Endodermal cell (in vitro differentiated cells): ENCODE data around the gene GXYLT1. TPM values are rescaled to one million over a fixed set of nuclear protein-coding genes. Genes with fewer than 3 reads are reported as not detected.

ENCODE experiments used
- DNase-seq: peaks from one replicate; pipeline ENCODE4 v3.0.0-alpha.2; 2017
- H3K27ac ChIP-seq: 2 replicates; pipeline ENCODE4 v1.5.1; 2013; ENCODE audit warnings: mild to moderate bottlenecking, low read depth, low read length, moderate library complexity
- H3K27me3 ChIP-seq: 2 replicates; pipeline ENCODE4 v1.6.1; 2013; ENCODE audit warnings: mild to moderate bottlenecking, low read length, moderate library complexity; ENCODE audit not compliant: insufficient read depth, control insufficient read depth, poor library complexity, severe bottlenecking
- H3K36me3 ChIP-seq: 2 replicates; pipeline ENCODE4 v1.7.0; 2013; ENCODE audit warnings: mild to moderate bottlenecking, low read length, moderate library complexity; ENCODE audit not compliant: control insufficient read depth, insufficient read depth
- H3K4me1 ChIP-seq: one replicate; pipeline ENCODE4 v1.7.0; 2013; ENCODE audit warnings: low read length; ENCODE audit not compliant: control insufficient read depth, insufficient read depth
- H3K4me3 ChIP-seq: 2 replicates; pipeline ENCODE4 v1.5.1; 2013; ENCODE audit warnings: mild to moderate bottlenecking, low read length, moderate library complexity
- H3K9ac ChIP-seq: 2 replicates; pipeline ENCODE4 v1.6.1; 2013; ENCODE audit warnings: mild to moderate bottlenecking, low read length, moderate library complexity; ENCODE audit not compliant: poor library complexity, severe bottlenecking; ENCODE audit errors: extremely low read depth
- H3K9me3 ChIP-seq: 2 replicates; pipeline ENCODE4 v1.6.1; 2013; ENCODE audit warnings: mild to moderate bottlenecking, low read length, moderate library complexity; ENCODE audit not compliant: control insufficient read depth
- H3K27ac Mint-ChIP-seq: 2 replicates; pipeline ENCODE4 v1.8.0; 2020; ENCODE audit warnings: mixed read lengths
- H3K27me3 Mint-ChIP-seq: 2 replicates; pipeline ENCODE4 v1.8.0; 2021; ENCODE audit warnings: mild to moderate bottlenecking, mixed read lengths; ENCODE audit not compliant: insufficient read depth
- H3K36me3 Mint-ChIP-seq: 2 replicates; pipeline ENCODE4 v1.8.0; 2020; ENCODE audit warnings: low read depth, mixed read lengths
- H3K4me1 Mint-ChIP-seq: 2 replicates; pipeline ENCODE4 v1.8.0; 2020; ENCODE audit warnings: mixed read lengths
- H3K4me3 Mint-ChIP-seq: 2 replicates; pipeline ENCODE4 v1.8.0; 2020; ENCODE audit warnings: mild to moderate bottlenecking, moderate library complexity, mixed read lengths
- H3K9me3 Mint-ChIP-seq: 2 replicates; pipeline ENCODE4 v1.8.0; 2020; ENCODE audit warnings: mild to moderate bottlenecking, mixed read lengths
- WGBS, 2 experiments: methylation state at CpG; one replicate each; pipeline versions ENCODE4 v1.1.5 to v1.1.7; 2013; ENCODE audit warnings: missing lambda C conversion rate in 2 of 2, mixed read lengths in 1 of 2; ENCODE audit not compliant: insufficient coverage in 1 of 2, insufficient read length in 1 of 2; 5-methylcytosine and 5-hydroxymethylcytosine counted together
- total RNA-seq, 2 donors: library from RNA; stranded (reverse); fragmentation: NEBNext Ultra II Directional in 1 of 2; extraction: Animal tissue kit (Norgen Biotek cat#: 25700) in 1 of 2; gene quantifications; 2 replicates in 1 of 2; 3 replicates in 1 of 2; pipeline ENCODE4 v1.2.1, GENCODE V29; 2021
- TF ChIP-seq, protein P1 (sequence below): fragments of 200-600 bp; sonication (generic); conservative IDR thresholded peaks from 2 replicates; pipeline ENCODE4 v1.5.0; 2021; ENCODE audit warnings: antibody characterized with exemption, mild to moderate bottlenecking

GXYLT1 gene
- total RNA-seq, 2 donors from 2014 or later: 29.2 to 36.6 TPM

DNA sequence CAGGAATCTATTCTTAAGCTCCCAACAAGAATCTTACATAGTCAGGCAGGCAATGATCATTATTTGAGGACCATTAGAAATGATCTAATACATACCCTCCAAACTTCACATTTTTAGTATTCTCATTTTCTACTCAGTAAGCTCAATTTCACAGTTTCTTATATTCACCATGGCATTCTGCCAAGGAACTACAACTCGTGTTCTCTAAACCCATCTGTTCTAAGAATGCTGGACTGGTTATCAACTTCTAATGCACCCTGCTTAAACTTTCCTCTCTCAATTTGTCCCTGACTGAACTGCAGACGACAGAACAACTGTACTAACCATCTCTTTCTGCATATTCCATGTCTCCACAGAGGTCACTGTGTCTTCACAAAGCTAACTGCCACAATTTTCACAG, 58.6 kb downstream of the GXYLT1 start:
- no peaks in the 10 kb centered on the region for H3K4me1 ChIP-seq
- no peak overlapping the region for H3K9ac ChIP-seq
- H3K27ac ChIP-seq: no peak overlapping the region
- Mint-ChIP-seq H3K9me3 (peaks cover 6% of the 10 kb centered on the region), H3K36me3 (peaks cover 19% of the 10 kb centered on the region), H3K27me3 (no peaks in the 10 kb centered on the region), H3K4me3 (no peak overlapping the region), H3K27ac (no peak overlapping the region), H3K4me1 (no peaks in the 10 kb centered on the region)
- H3K4me3 ChIP-seq: no peak overlapping the region
- WGBS, 2 experiments: 90 to 92% methylated on average over 1 to 2 of the region's 2 CpGs
- DNase-seq: no peak
- no peaks in the 10 kb centered on the region for H3K9me3 ChIP-seq
- peaks cover 37% of the 10 kb centered on the region for H3K36me3 ChIP-seq
- TF ChIP-seq, protein P1, sequence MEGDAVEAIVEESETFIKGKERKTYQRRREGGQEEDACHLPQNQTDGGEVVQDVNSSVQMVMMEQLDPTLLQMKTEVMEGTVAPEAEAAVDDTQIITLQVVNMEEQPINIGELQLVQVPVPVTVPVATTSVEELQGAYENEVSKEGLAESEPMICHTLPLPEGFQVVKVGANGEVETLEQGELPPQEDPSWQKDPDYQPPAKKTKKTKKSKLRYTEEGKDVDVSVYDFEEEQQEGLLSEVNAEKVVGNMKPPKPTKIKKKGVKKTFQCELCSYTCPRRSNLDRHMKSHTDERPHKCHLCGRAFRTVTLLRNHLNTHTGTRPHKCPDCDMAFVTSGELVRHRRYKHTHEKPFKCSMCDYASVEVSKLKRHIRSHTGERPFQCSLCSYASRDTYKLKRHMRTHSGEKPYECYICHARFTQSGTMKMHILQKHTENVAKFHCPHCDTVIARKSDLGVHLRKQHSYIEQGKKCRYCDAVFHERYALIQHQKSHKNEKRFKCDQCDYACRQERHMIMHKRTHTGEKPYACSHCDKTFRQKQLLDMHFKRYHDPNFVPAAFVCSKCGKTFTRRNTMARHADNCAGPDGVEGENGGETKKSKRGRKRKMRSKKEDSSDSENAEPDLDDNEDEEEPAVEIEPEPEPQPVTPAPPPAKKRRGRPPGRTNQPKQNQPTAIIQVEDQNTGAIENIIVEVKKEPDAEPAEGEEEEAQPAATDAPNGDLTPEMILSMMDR: no peak
- no peaks in the 10 kb centered on the region for H3K27me3 ChIP-seq

DNA sequence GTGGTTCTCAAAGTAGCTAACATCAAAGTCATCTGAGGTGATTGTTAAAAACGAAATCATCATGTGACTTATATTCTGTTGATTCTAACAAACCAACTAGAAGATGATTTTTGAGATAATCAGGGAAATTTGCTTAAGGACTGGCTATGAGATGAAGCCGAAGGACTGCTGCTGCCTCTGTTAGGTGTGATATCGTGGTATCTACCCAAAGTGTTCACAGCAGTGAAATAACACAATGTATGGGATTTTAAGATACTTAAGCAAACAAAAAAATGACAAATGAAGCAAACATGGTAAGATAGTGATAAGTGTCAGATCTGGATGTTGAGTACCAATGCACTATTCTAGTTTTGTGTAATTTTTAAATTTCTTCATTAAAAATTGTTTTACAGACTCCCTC, 59.1 kb downstream of the GXYLT1 start:
- TF ChIP-seq, protein P1: no peak
- no peak overlapping the region for H3K4me3 Mint-ChIP-seq
- no peaks in the 10 kb centered on the region for H3K4me1 Mint-ChIP-seq
- no peaks in the 10 kb centered on the region for H3K4me1 ChIP-seq
- WGBS, 2 experiments: 63 to 68% methylated on average over 3 of the region's 3 CpGs
- no peak overlapping the region for H3K9ac ChIP-seq
- DNase-seq: no peak
- H3K36me3 Mint-ChIP-seq: peaks cover 19% of the 10 kb centered on the region
- no peaks in the 10 kb centered on the region for H3K27me3 Mint-ChIP-seq
- no peak overlapping the region for H3K27ac Mint-ChIP-seq
- peaks cover 37% of the 10 kb centered on the region for H3K36me3 ChIP-seq
- no peak overlapping the region for H3K4me3 ChIP-seq
- H3K9me3 ChIP-seq: no peaks in the 10 kb centered on the region
- H3K27me3 ChIP-seq: no peaks in the 10 kb centered on the region
- H3K27ac ChIP-seq: no peak overlapping the region
- peaks cover 6% of the 10 kb centered on the region for H3K9me3 Mint-ChIP-seq

DNA sequence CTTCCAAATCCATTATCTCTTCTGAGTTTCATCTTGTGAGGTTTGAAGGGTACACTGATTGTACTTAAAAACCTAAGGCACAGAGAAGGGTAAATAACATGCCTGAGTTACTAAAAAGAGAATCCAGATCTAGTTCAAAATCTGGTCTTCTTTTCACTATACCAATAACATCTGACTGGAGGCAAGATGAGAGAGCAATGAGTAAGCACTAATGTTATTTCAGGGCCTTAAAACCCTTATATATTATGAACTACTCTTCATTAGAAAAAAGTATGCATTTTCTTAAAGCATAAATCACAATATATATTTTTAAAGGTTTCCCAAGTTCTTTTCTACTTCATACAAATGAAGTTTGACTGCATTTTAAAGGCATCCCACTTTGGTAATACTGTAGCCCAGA, 60.2 kb downstream of the GXYLT1 start:
- Histone ChIP-seq H3K9ac (no peak overlapping the region), H3K27ac (no peak overlapping the region), H3K27me3 (no peaks in the 10 kb centered on the region), H3K36me3 (peaks cover 30% of the 10 kb centered on the region), H3K4me3 (no peak overlapping the region), H3K9me3 (no peaks in the 10 kb centered on the region), H3K4me1 (no peaks in the 10 kb centered on the region)
- no peak for DNase-seq
- Mint-ChIP-seq H3K36me3 (peaks cover 23% of the 10 kb centered on the region), H3K27ac (no peak overlapping the region), H3K27me3 (no peaks in the 10 kb centered on the region), H3K4me1 (no peaks in the 10 kb centered on the region), H3K4me3 (no peak overlapping the region), H3K9me3 (peaks cover 6% of the 10 kb centered on the region)
- TF ChIP-seq, protein P1: no peak
